Activated T-cell treated with anti-CD3 and anti-CD28 coated beads for 1 hour (primary cell): Measurements from ENCODE around the gene CLEC5A.
"Not testable (repeated sequence)": the region's sequence is repeated elsewhere in the genome, so short reads cannot be mapped to it uniquely, and the experiment has no call there.

Source experiments
- DNase-seq: peaks from one replicate; pipeline ENCODE4 v3.0.0-alpha.2; 2020; ENCODE audit warnings: low read depth

The CLEC5A gene

GRCh38 chr7:141949021-141949420 is 2.2 kb upstream of the CLEC5A start:
- no peak for DNase-seq

- no peak for DNase-seq
These were observed 1.4 kb downstream of the CLEC5A start for GRCh38 chr7:141945356-141945755.

GRCh38 chr7:141944811-141945210 is 2.0 kb downstream of the CLEC5A start:
- no peak for DNase-seq

- no peak for DNase-seq
These were observed 2.9 kb downstream of the CLEC5A start for GRCh38 chr7:141943846-141944245.

GRCh38 chr7:141941075-141941474 is 5.7 kb downstream of the CLEC5A start:
- no peak for DNase-seq

GRCh38 chr7:141930211-141930610 is 16.6 kb downstream of the CLEC5A start:
- DNase-seq: no peak

- no peak for DNase-seq
These were observed 18.0 kb downstream of the CLEC5A start for GRCh38 chr7:141928845-141929195.

GRCh38 chr7:141928146-141928844 is 18.5 kb downstream of the CLEC5A start:
- DNase-seq: no peak

- no peak for DNase-seq
These were observed 26.5 kb downstream of the CLEC5A start for GRCh38 chr7:141920281-141920680.

- DNase-seq: no peak
These were observed 30.7 kb downstream of the CLEC5A start, which contains the start of gene OR9A4 for GRCh38 chr7:141916099-141916498. OR9A4 (plus strand) TSS chr7:141916399; CDS start chr7:141918876, 2,477 bp downstream.

GRCh38 chr7:141915565-141915964 is 31.2 kb downstream of the CLEC5A start:
- no peak for DNase-seq

- DNase-seq: no peak
These were observed 35.4 kb downstream of the CLEC5A start for GRCh38 chr7:141911391-141911790.

GRCh38 chr7:141906285-141906684 is 40.5 kb downstream of the CLEC5A start:
- no peak for DNase-seq

GRCh38 chr7:141899366-141899765 is 47.4 kb downstream of the CLEC5A start:
- DNase-seq: not testable (repeated sequence)

- DNase-seq: no peak
These were observed 55.4 kb downstream of the CLEC5A start for GRCh38 chr7:141891336-141891735.

GRCh38 chr7:141889321-141889720 is 57.5 kb downstream of the CLEC5A start:
- no peak for DNase-seq

- no peak for DNase-seq
These were observed 62.1 kb downstream of the CLEC5A start for GRCh38 chr7:141884539-141885225.

- DNase-seq: no peak
These were observed 65.8 kb downstream of the CLEC5A start for GRCh38 chr7:141880960-141881359.

GRCh38 chr7:141877365-141877764 is 69.4 kb downstream of the CLEC5A start:
- DNase-seq: no peak
